IPS-NIHi11 (cell line): ENCODE measurements around the gene NAT10.
A peak's percentile ranks its signal among the peaks of the same experiment; 100 is the strongest.

Source experiments
- DNase-seq: peaks from one replicate; pipeline ENCODE4 v3.0.0; 2012; ENCODE audit warnings: mixed read lengths, low spot score

Gene NAT10

GRCh38 chr11:34149786-34150185, 44.4 kb downstream of the NAT10 start:
- peak; percentile 73 for DNase-seq

DNA sequence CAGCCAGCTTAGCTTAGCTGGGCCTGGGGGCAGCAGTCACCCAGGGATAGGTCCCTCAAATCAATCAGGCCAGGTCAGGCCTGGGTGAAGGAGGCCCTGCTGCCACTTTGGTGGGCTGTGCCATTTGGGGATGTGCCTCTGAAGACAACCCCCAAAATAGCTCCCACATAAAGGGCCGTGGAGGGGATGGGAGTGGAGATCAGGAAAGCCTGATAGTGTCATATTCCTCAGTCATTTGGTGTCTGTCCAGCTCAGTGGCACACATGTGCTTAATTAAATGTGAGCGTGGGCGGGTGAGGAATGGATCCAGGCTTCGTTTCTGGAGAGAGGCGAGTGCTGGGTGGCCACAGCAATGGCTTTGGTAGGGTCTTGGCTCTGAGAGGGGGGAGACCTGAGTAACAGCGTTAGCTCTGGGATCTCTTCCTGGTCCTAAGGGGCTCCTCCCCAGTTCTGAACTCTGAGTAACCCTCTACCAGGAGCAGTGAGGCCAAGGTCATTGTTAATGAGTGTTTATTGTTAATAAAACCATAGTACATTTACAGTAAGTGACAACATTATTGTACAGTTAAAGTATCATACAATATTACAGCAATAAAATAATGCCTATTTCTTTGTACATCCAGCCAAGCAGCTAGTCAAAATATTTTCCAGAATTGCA, 45.2 kb downstream of the NAT10 start:
- DNase-seq: no peak

- DNase-seq: no peak
Observed at GRCh38 chr11:34151166-34151565, 45.7 kb downstream of the NAT10 start.

GRCh38 chr11:34151916-34152845, 46.8 kb downstream of the NAT10 start:
- DNase-seq: no peak

GRCh38 chr11:34154059-34154875, 48.8 kb downstream of the NAT10 start:
- DNase-seq: no peak

- DNase-seq: no peak
Observed at GRCh38 chr11:34155057-34155756, 49.8 kb downstream of the NAT10 start.

DNA sequence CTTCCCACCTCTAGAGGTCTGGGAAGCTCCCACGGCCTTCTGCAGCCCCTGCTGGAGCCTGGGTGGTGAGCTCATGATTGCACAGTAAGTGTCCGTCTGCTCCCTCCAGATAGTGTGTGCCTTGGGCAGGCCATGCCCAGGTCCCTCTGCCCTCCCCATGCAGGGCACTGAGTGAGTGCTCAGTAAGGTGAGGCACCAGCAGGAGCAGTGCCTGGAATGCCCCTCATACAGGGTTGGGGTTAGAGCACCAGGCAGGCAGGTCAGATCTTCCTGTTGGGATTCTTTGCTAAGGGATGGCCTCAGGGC, 50.3 kb downstream of the NAT10 start:
- DNase-seq: no peak

GRCh38 chr11:34157163-34157562, 51.7 kb downstream of the NAT10 start:
- DNase-seq: no peak

DNA sequence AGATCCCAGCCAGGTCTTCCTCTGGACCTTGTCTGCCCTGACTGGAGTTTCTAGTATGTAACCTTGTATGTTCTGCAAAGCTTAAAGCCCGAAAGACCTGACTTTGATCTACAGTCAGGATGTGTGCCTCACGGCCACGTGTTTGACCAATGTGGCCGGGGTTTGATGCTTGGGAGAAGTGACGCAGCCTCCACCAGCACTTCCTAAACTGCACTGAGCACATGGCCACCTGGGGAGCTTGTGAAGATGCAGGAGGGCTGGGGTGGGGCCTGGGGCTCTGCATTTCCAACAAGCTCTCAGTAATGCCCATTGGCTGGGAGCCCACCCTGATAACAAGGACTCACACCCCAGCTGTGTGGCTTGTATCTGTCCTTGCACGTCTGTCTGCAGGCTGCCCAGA, 53.2 kb downstream of the NAT10 start:
- DNase-seq: no peak

GRCh38 chr11:34160049-34160721, 54.8 kb downstream of the NAT10 start:
- no peak for DNase-seq

DNA sequence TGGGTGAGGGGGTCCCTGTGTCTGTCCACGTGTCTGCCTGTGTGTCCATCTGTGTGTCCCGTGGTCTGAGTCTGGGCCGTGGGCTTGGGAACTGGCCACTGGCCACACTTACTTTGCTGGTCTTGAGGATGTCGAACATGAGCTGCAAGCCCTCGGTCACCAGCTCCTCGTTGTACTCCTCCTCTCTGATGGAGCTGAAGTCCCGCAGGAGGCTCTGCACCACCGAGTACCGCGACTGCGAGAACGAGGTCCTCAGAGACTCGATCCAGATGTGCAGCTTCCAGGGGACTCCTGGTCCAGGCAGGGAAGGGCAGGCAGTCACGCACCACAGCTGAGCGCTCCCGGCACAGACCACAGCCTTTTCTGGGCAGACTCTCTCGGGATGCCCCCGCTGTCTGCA, 55.4 kb downstream of the NAT10 start:
- DNase-seq: no peak

DNA sequence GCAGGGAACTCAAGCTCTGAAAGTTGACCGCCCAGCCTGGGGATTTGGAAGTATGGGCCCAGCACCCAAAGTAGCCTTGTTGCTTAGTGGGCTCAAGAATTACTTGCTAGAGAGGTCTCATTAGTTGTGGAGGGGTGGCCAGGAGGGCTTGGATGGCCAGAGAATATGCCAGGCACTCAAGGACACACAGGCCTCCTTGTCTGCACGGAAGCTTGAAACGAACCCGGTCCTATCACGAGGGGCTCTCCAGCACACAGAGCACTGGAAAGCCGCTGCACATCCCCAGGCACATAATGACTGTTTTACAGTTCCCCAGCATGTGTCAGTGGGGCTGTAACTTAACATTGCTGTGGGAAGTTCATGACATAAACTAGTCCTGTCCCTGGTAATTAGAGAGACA, 55.9 kb downstream of the NAT10 start:
- DNase-seq: no peak

- DNase-seq: no peak
Observed at GRCh38 chr11:34161812-34162492, 56.5 kb downstream of the NAT10 start.

- no peak for DNase-seq
Observed at GRCh38 chr11:34162493-34162820, 57.0 kb downstream of the NAT10 start.

DNA sequence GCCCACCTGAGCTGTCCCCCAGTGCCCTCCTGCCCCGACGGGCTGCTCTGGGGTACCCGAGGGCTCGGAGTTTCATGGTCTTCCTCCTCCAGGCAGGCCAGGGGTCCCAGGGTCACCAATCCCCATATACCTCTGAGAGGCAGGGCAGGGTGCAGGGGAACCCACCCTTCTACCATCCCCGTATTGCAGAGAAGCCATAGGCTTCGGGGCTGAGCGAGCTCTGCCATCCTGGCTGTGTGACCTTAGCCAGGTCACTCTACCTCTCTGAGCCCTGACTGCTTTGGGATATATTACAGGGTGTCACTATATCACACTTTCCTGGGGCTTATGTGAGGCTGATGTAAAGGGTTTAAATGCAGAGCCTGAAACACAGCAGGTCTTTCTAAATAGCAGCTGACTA, 57.4 kb downstream of the NAT10 start:
- DNase-seq: no peak

DNA sequence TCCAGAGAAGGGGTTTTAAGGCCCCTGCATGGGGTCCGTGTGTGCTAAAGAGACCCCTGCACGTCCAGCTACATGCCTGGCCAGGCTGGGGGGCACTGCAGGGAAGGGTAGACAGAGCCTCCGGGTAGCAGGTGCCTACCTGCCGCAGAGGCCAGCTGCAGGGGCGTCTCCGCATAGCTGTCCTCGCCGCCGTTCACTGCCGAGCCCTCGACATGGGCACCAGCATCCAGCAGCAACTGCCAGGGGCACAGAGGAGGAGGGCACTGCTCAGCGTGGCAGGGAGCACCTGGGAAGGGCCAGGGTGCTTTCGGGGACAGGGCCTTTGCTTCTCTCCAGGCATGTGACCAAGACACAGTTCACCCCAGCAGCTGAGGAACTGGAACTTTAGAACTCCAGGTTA, 59.7 kb downstream of the NAT10 start:
- no peak for DNase-seq

- peak; percentile 60 for DNase-seq
Observed at GRCh38 chr11:34165786-34166555, 60.5 kb downstream of the NAT10 start.

DNA sequence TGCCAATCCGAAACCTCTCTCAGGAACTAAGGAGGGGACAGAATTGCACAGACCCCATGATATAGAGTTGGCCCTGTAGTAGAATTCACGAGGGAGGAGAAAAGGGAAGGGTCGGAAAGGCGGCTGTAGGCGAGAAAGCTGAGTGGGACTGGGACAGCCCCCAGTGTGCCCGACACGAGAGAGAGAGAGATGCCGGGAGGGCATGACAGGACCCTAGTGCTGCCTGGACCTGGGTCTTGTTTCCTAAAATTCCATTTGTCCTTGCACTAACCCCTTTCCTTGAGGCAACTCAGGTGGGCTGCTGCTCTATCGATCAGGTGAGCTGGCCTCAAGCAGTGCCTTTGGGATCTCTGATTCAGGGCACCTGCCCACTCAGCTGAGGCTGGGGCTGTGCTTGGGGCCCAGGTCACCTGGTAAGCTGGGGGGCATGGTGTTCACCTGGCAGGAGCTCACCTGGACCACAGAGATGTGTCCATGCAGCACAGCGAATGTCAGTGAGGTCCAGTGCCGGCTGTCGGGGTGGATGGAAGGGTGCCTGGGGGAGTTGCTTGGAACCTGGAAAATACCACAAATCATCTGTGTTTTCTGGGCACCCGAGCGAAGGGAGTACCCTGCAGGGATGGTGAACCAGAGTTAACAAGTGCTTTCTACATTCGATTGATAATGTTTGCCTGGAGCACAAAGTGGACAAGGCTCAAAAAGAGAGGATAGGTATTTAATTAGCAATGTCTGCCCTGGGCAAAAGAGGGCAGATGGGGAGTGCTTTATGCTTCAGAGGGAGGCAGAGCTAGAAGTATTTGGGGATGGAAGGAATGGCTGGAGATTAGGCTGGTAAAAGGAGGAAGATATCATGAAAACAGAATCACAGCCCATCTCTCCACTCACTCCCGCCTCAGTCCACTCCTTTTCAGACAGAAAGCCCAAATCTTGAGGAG, 61.6 kb downstream of the NAT10 start:
- no peak for DNase-seq

DNA sequence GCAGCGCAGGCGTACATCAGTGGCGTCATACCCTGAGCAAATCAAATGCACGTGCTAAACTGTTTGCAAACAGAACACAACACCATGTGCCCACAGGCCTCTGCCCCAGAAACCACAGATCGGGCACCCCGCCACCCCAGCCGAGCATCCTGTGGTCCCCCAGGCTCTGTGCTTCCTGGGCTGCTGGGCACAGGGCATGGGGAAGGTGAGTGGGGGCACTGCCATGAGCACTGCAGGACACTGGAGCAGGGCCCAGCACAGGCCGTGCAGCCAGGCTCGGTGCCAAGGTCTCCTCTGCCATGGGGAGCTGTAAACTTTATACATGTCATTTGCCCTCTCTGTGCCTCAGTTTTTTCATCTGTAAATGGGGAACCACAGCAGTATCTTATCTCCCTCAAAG, 62.5 kb downstream of the NAT10 start:
- DNase-seq: no peak
